ENCODE measurements around the gene TMEM132A. TPM values are rescaled to one million over a fixed set of nuclear protein-coding genes. Genes with fewer than 3 reads are reported as not detected.

Gene TMEM132A
- polyA plus RNA-seq, 1 of the 3 experiments (the other 2 are of a cell fraction): 66.9 TPM

DNA sequence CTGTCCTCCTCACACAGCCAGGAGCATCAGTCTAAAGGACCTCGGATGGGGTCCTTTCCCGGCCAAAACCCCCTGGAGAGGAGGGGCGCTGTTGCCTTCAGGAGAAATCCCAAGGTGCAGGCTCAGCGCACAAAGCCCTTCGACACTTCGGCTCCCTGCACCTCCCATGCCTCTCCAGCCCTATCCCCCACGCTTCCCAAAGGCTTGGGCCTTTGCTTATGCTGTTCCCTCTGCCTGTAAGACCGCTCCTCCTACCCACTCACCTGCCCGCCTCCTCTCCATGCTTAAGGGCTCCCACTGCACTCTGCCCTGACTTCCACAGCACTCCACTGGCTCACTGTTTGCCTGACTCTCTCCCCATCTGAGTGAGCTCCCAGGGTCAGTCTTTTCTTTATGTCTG, 14.2 kb downstream of the TMEM132A start:
- CTCF ChIA-PET: interaction anchor here (1.2 kb wide), 1 partner anchor 12 kb away, joined by 3 read pairs; no protein-coding TSS in a partner anchor

DNA sequence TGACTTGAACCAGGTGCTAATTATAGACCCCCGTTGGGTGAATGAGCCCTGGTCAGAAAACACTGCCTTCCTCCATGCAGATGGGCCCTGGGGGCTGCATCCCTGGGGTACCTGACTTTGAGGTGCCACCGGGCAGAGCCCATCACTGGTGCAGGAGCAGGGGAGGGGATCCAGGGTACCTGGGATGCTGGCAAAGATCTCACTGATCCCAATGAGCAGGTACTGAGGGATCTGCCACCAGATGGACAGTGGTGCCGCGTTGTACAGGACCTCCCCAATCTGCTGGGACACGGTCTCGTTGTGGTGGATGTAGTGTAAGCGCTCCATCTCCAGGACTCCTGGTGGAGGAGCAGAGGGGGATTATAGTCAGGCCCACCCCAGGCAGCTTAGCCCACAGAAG, 15.0 kb downstream of the TMEM132A start:
- no peak overlapping the region for H2AFZ ChIP-seq (ENCODE audit: low read depth)
- ChIA-PET CTCF (interaction anchor here (0.5 to 1.4 kb wide), 4 partner anchors 12 to 190 kb away, joined by 3 to 4 read pairs (median 3); partner anchors contain the start of gene SLC15A3), POLR2A (interaction anchor here (1.0 kb wide), 1 partner anchor 209 kb away, joined by 5 read pairs; no protein-coding TSS in a partner anchor)
- peaks cover 0 to 3% of the 10 kb centered on the region in 2 experiments for H3K36me3 ChIP-seq (replicated peaks in 1 of 2; ENCODE audit: control insufficient read depth in 1 of 2, insufficient read depth in 2 of 2, low read length in 1 of 2)
- H3K79me2 ChIP-seq (ENCODE audit: insufficient read depth): no peaks in the 10 kb centered on the region
- H3K27ac ChIP-seq (ENCODE audit: low read depth in 2 of 2, low read length in 1 of 2): no peak overlapping the region
- H3K9me2 ChIP-seq: no peaks in the 10 kb centered on the region
- H3F3A ChIP-seq (replicated peaks; ENCODE audit: insufficient read depth): no peaks in the 10 kb centered on the region
- TF ChIP-seq RAD21 (IDR thresholded peaks at IDR 0.05; ENCODE audit: low read length): no peak
- no peak for TF ChIP-seq POLR2AphosphoS5 (IDR thresholded peaks at IDR 0.05; ENCODE audit: low read depth, low read length)
- no peak for TF ChIP-seq FOSL2 (IDR thresholded peaks at IDR 0.05; ENCODE audit: borderline replicate concordance, low read depth)
- TF ChIP-seq, protein P1, sequence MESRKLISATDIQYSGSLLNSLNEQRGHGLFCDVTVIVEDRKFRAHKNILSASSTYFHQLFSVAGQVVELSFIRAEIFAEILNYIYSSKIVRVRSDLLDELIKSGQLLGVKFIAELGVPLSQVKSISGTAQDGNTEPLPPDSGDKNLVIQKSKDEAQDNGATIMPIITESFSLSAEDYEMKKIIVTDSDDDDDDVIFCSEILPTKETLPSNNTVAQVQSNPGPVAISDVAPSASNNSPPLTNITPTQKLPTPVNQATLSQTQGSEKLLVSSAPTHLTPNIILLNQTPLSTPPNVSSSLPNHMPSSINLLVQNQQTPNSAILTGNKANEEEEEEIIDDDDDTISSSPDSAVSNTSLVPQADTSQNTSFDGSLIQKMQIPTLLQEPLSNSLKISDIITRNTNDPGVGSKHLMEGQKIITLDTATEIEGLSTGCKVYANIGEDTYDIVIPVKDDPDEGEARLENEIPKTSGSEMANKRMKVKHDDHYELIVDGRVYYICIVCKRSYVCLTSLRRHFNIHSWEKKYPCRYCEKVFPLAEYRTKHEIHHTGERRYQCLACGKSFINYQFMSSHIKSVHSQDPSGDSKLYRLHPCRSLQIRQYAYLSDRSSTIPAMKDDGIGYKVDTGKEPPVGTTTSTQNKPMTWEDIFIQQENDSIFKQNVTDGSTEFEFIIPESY (IDR thresholded peaks at IDR 0.05; ENCODE audit: borderline replicate concordance, low read depth): no peak
- no peak for TF ChIP-seq GABPA (IDR thresholded peaks at IDR 0.05; ENCODE audit: low read depth)
- no peak for TF ChIP-seq MXI1 (IDR thresholded peaks at IDR 0.05; ENCODE audit: low read depth, low read length)
- no peaks in the 10 kb centered on the region for H4K20me1 ChIP-seq (ENCODE audit: insufficient read depth)
- H3K9me3 ChIP-seq: no peaks in the 10 kb centered on the region
- no peaks in the 10 kb centered on the region; a peak in 1 of 4 replicates for H3K4me1 ChIP-seq (ENCODE audit: control insufficient read depth in 1 of 2, insufficient read depth in 2 of 2, low read depth in 1 of 2, low read length in 1 of 2)
- DNase-seq: no peak
- H3K9ac ChIP-seq: no peak overlapping the region
- no peaks in the 10 kb centered on the region for H3K27me3 ChIP-seq (ENCODE audit: insufficient read depth)
- H3K4me3 ChIP-seq (ENCODE audit: low read depth in 2 of 2, low read length in 1 of 2): no peak overlapping the region
- WGBS (ENCODE audit: low lambda C conversion rate): 17% methylated on average over 2 of the region's 7 CpGs
- H3K4me2 ChIP-seq: no peak overlapping the region

More for the DNA sequence above, 14.2 kb downstream of the TMEM132A start:
- WGBS (ENCODE audit: low lambda C conversion rate): 89% methylated on average over 7 of the region's 9 CpGs
- Histone ChIP-seq H3K9ac (no peak overlapping the region), H3F3A (replicated peaks; ENCODE audit: insufficient read depth) (no peaks in the 10 kb centered on the region), H3K4me1 (ENCODE audit: control insufficient read depth in 1 of 2, insufficient read depth in 2 of 2, low read depth in 1 of 2, low read length in 1 of 2) (no peaks in the 10 kb centered on the region; a peak in 1 of 4 replicates), H3K9me2 (no peaks in the 10 kb centered on the region), H3K36me3 (replicated peaks in 1 of 2; ENCODE audit: control insufficient read depth in 1 of 2, insufficient read depth in 2 of 2, low read length in 1 of 2) (peaks cover 0 to 6% of the 10 kb centered on the region in 2 experiments), H3K27me3 (ENCODE audit: insufficient read depth) (no peaks in the 10 kb centered on the region), H3K4me3 (ENCODE audit: low read depth in 2 of 2, low read length in 1 of 2) (no peak overlapping the region), H3K79me2 (ENCODE audit: insufficient read depth) (no peaks in the 10 kb centered on the region), H2AFZ (ENCODE audit: low read depth) (no peak overlapping the region), H3K4me2 (no peak overlapping the region), H4K20me1 (ENCODE audit: insufficient read depth) (no peaks in the 10 kb centered on the region), H3K27ac (ENCODE audit: low read depth in 2 of 2, low read length in 1 of 2) (no peak overlapping the region), H3K9me3 (no peaks in the 10 kb centered on the region)
- DNase-seq: no peak
- POLR2A ChIA-PET: interaction anchor here (1.0 kb wide), 1 partner anchor 209 kb away, joined by 5 read pairs; no protein-coding TSS in a partner anchor
- TF ChIP-seq NFIC (IDR thresholded peaks at IDR 0.05; ENCODE audit: borderline replicate concordance): no peak
- TF ChIP-seq TAF1 (IDR thresholded peaks at IDR 0.05; ENCODE audit: borderline replicate concordance, low read depth, low read length): no peak
- no peak for TF ChIP-seq EZH2phosphoT487 (IDR thresholded peaks at IDR 0.05; ENCODE audit: borderline replicate concordance, low read depth)
- no peak for TF ChIP-seq TEAD4 (IDR thresholded peaks at IDR 0.05; ENCODE audit: borderline replicate concordance, insufficient read depth)
